Measurements from ENCODE around the gene TJP3. TPM values are rescaled to one million over a fixed set of nuclear protein-coding genes. Genes with fewer than 3 reads are reported as not detected.

The TJP3 gene
- total RNA-seq, 1 donor from 2014 or later: 141 TPM

DNA sequence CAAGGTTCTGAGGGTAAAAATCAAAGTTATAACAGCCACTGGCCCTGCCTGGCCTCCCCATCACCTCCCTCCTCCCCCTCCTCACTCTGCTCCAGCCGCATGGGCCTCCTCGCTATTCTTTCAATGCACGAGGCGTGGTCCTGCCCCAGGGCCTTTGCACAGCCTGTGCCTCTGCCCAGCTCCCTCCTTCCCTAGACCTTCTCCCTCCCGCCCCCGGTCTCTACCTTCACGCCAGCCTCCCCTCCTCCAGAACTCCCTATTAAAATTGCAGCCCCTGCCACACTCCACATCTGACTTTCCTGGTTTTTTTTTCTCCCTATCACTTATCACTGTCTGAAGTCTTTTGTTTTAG is 60.5 kb downstream of the TJP3 start:
- no peak for DNase-seq (ENCODE audit: low spot score)

DNA sequence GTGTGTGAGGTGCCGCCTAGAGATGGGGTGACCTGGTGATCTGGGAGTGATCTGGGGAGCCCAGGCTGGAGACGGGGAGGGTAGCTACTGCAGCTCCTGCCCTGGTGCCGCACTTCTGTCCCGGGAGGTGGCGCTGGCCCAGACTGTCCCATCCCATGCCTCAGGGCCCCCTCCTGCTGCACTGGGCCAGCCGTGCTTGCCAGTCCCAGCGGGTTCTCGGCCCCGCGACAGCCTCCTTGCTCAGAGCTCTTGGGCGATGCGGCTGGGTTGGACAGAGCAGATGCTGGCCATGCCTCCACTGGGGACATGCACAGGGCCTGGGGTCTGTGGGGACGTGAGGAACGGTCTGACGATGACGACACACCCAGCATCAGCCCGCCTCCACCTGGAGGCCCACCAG is 61.3 kb downstream of the TJP3 start:
- DNase-seq (ENCODE audit: low spot score): no peak

DNA sequence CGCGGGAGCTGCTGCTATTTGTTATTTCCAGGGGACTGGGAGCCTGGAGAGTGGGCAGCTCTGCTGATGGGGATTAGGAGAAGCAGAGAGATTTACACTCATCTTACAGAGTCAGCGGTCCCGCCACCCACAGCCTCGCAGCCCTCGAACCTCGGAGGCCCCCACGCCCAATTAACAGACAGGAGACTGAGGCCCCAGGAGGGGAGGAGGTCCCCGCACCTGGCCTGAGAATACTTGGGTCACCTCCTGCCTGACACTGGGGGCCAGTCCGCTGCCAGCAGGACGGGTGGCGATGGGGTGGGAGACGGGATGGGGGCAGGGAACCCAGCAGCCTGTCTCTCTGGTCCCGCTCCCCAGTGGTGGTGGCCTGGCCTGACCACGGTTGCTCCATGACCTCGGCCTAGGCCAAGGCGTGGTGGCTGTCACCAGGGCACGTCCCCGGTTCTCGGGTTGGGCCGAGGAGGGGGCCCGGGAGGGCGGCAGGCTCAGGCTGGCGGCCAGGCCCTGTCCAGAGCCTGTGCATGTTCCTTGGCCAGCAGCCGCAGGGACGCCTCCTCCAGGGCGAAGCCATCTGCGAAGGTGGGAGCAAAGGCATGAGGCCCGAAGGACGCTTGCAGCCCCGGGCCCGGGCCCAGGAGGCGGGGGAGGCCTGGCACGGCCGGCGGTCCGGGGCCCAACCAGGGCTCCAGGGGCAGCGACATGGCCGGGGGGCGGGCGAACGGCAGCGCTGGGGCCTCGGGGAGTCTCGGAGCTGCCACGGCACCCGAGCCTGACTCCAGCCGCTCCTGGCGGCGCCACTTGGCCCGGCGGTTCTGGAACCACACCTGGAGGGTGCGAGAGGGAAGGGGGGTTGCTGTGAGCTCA is 62.2 kb downstream of the TJP3 start:
- DNase-seq (ENCODE audit: low spot score): no peak

DNA sequence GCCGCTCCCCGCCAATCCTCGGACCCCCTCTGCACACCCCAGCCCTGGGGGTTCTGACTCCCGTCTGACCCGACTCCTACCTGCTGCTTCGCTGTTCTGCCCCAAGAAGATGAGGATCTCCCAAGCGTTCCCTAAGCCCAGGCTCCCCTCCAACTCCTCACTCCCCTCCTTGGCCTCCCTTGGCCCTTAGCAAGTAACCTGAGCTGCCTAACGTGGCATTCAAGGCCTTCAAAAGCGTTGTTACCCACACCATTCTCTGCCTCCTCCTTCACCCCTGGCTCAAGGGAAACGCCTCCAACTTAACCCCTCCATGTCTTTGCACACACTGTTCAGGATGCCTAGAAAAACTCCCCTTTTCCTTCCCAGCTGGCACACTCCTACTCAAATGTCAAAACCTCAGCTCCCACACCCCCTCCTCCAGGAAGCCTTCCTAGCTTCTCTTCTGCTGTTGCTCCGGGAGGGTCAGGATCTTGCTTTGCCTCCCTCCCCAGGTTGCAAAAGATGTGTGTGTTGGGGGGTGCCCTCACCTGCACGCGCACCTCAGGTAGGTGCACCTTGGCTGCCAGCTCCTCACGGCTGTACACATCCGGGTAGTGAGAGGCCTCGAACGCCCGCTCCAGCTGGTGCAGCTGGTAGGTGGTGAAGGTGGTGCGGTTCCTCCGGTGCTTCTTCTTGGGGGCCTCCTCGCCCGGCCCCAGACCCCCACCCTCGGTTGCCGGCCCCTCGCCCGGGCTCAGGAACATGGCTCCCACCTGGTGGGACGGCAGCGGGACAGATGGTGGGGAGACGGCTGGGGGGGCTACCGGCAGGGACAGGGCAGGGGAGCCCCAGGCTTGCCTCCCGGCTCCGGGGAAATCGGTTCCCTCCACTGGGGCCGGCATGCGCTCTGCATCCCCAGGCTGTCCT is 63.1 kb downstream of the TJP3 start:
- DNase-seq (ENCODE audit: low spot score): no peak

DNA sequence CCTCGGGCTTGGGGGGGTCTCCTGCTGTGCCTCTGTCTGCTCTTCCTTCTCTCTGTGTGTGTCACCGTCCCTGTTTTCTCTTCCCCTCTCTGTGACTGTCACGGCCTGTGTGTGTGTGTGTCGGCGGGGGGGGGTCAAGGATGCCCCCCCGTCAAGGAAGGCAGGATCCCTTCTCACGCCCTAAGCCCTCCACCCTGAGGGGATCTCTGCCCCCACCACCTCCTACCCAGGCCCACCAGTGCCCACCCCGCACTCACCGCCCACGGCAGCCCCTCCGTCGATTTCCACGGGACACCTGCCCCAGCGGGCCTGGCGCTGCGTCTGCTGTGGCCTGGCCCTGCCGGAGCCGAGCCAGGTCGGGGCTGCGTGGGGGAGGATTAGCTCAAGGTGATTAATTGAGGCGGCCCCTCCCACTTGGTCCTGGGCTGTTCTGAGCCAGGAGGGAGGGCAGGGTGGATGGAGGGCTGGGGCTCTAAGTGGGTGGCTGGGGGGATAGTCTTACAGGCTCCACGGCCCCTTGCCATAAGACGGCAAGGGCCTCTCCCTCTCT is 63.8 kb downstream of the TJP3 start, which contains the start of gene RAX2:
RAX2 (minus strand) TSS at position 323 of the 550 bp plus-strand sequence. CDS start 486 bp downstream, outside the sequence.
- no peak for DNase-seq (ENCODE audit: low spot score)

DNA sequence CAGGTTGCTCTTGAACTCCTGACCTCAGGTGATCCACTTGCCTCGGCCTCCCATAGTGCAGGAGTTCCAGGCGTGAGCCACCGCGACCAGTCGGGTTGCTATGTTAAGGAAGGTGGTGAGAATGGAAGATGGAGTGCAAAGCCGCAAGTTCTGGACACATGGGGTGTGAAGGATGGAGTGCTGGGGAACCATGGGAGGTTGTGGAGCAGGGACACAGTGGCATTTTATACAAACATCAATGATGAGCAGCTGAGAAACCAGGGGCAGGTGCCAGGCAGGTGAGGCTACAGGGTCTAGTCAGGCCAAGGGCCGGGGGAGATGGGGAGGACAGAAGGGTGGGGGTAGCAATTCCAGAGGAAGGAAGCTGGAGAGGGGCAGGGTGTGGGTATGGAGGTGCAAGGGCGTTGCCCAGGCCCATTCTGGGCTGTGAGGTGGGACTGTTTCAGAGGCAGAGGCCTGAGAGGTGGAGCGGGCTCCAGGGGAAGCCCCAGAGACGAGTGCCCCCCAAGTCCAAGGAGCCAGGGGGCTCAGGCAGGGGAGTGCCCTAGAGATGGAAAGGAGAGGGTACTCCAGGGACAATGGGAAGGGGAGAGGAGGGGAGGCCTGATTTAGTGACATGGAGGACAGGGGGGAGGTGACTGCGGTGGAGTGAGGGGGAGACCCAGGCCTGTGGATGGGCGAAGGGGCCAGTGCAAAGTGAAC is 65.8 kb downstream of the TJP3 start:
- no peak for DNase-seq (ENCODE audit: low spot score)

DNA sequence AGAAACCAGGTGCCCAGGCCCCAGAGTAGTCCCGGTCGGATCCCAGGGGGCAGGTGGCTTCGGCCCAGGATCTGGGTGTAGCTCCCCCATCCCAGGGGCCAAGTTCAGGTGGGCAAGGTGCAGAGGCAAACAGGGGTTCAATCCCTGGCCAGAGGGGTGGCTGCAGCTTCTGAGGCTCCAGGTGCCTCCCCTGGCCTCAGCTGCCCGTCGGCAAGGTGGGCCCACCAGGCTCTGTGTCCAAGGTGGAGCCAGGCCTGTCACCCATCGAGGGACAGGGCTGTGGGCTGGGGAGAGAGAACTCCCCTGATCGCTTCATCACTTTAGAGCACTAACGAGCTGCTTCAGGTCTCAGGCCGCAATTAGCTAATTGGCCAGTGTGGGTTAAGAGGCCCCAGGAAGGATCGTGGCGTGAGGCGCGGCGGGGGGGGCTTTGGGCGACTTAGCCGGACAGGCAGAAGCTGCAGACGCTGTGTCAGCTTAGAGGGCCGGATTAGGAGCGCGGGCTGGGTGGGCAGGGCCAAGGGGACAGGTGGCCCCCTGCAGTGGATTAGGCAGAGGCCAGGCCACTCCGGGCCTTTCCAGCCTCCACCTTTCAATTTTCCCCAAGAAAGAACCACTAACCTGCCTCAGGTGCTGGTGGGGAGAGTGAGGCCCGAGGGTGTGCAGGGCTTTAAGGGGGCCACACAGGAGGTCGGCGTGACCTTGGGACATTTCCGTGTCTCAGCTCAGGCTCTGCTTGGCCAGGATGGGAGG is 66.6 kb downstream of the TJP3 start:
- no peak for DNase-seq (ENCODE audit: low spot score)

DNA sequence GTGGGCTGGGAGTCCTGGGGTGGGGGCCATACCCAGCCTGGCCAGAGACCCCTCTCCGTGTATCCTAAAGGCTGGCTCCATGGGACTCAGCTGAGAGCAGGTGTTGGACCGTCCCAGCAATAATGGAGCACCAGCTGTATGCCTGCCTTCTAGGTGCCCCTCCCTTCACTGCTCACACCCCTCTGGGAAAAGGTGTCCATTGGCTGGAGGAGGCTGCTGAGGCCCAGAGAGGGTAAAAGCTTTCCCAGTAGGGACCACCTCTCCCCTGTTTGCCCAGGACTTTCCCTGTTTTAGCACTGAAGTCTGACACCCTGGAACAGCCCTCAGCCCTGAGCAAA is 67.2 kb downstream of the TJP3 start:
- no peak for DNase-seq (ENCODE audit: low spot score)

DNA sequence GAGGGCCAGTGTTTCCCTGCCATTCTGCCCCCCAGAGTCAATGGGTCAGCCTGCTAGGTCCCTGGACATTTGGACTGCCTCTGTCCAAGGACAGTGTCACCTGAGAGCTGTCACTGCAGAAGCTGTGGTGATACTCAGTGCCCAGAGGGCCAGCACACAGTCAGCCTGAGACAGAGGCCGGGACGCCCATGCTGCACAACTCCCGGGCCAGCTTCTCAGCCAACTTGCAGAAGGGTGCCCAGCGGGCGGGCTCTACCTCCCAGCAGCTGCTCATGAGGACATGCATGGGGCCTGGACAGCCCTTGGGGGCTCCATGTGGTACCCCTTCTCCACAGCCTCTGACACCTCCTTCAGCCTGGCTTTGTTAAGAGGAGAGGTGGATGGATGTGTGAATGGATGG is 67.6 kb downstream of the TJP3 start:
- no peak for DNase-seq (ENCODE audit: low spot score)

DNA sequence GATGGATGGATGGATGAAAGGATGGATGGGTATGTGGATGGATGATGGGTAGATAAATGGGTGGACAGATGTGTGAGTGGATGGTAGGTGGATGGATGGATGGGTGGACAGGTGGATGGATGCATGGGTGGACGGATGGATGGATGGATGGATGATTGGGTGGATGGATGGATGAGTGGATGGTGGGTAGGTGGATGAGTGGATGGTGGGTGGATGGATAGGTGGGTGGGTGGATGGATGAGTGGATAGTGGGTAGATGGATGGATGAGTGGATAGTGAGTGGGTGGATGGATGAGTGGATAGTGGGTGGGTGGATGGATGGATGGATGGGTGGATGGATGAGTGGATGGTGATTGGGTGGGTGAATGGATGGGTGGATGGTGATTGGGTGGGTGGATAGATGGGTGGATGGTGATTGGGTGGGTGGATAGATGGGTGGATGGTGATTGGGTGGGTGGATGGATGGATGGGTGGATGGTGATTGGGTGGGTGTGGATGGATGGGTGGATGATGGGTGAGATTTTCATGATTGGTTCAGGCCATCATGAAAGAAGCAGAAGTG is 68.4 kb downstream of the TJP3 start:
- DNase-seq (ENCODE audit: low spot score): no peak

DNA sequence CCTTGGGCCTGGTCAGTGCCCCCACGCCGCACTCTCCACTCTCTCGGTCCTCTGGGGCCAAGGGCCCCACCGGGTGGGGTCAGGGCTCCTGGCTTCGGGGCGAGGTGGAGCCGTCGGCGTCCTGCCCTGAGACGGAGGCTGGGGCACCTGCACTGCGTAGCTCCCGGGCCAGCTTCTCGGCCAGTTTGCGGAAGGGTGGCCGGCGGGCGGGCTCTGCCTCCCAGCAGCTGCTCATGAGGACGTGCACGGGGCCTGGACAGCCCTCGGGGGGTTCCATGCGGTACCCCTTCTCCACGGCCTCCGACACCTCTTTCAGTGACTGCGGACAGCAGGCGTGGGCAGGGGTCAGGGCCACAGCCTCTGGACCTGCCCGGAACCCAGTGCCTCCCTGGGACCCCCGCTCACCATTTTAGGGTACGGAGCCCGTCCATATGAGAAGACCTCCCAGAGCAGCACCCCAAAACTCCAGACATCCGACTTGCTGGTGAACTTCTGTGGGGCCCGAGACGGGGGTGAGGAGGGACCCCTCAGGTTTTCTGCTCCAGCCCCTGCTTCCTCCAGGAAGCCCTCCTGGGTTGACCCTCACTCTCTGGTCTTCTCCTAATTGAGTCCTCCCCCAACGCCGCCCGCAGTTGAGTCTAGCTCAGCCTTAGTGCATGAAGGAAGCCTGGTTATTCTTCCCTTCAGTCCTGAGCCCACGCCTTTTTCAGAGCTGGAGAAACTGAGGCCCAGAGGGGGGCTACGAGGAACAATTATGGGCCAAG is 70.1 kb downstream of the TJP3 start:
- DNase-seq (ENCODE audit: low spot score): no peak

DNA sequence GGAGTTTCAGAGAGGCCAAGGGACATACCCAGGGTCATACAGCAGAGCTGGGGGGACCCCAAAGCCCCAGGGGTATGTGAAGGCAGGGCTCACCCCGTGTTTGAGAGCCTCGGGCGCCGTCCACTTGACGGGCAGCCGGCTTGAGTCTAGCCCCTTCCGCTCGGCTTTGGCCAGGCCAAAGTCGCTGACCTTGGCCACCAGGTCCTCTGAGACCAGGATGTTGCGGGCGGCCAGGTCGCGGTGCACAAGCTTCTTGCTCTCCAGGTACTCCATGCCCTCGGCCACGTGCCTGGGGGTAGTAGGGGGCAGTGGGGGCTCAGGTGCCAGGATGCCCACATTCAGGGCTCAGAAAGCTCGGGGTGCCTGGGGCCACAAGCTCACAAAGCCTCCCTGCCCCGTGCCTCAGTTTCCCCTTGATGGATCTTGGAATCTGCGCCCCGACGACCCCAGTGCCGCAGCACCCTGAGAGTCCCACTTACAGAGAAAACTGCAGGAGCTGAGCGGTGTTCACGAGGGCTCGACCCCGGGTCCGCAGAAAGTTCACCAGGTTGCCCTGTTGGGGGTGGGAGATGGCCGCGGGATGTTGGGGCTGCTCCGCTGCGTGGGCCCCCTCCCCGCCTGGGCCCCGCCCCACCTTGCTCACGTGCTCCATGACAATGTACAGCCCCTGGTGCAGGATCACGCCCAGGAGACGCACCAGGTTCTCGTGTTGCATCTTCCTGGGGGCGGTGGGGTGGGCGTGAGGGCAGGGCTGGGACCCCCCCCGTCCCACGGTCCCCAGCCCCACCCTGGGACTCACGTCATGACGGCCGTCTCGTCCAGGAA is 70.9 kb downstream of the TJP3 start:
- no peak for DNase-seq (ENCODE audit: low spot score)

DNA sequence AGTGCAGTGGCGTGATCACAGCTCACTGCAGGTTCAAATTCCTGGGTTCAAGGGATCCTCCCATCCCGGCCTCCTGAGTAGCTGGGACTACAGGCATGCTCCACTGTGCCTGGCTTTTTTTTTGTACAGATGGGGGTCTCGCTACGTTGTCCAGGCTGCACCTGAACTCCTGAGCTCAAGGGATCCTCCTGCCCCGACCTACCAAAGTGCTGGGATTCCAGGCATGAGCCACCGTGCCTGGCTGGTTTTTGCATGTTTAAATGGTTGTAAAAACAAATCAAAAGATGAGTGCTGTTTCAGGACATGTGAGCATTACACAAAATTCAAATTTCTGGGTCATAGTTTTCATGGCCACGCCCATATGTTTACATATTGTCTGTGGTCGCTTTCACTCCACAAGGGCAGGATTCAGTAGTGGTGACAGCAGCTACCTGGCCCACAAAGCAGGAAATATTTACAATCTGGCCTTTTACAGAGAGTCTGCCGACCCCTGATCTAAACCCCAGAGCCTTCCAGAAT is 72.7 kb downstream of the TJP3 start:
- DNase-seq (ENCODE audit: low spot score): no peak

DNA sequence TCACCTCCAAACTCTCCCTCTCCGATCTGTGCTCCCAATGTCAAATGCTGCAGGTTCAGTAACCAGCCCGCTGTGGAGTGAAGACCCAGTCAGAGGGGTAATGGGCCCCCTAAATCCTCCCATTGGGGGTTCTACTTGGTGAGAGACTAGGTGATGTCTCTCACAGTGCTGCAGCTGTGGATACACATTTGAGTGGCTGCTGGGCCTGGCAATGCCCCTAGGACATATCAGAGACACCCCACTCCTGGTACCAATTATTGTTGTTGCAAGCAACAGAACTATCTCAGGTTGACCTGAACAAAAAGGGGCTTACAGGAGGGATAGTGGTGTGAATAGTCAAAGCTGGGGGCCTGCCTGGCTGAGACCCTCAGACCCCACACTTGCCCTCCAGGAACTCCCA is 73.4 kb downstream of the TJP3 start:
- DNase-seq (ENCODE audit: low spot score): no peak

DNA sequence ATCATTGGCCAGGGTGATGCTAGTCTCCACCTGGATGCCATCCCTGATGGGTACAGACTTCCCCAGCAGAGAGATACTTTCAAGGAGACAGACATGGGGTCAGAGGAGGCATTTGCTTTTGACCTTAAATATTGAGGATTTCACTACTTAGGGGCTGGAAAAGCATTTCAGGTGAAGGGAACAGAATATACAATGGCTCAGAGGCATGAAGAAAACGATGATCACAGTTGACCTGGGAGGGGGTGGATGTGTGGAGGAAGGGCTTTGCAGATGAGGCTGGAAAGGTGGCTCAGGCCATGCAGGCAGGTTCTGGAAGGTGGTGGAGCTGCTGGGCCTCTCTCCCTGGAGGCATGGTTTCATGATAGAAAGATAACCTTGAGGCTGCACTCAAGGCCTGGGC is 74.1 kb downstream of the TJP3 start:
- no peak for DNase-seq (ENCODE audit: low spot score)

DNA sequence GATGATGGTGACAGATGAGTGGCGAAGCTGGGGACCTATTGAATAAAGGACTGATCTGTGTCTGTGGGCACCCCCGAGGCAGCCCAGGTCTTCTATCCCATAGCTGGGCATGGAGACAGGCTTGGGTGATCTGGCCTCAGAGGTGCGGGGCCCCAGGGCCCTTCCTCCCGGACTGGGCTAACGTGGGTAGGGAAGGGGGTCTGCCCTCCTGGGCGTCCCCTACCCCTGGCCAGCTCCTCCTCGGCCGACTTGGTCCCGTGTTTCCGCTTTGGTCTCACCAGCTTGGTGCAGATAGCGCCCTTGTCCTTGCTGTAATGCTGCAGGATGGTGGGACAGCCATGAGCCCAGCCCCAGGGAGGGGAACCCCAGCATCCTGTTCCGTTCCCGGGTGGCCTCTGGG is 74.7 kb downstream of the TJP3 start:
- DNase-seq (ENCODE audit: low spot score): no peak

DNA sequence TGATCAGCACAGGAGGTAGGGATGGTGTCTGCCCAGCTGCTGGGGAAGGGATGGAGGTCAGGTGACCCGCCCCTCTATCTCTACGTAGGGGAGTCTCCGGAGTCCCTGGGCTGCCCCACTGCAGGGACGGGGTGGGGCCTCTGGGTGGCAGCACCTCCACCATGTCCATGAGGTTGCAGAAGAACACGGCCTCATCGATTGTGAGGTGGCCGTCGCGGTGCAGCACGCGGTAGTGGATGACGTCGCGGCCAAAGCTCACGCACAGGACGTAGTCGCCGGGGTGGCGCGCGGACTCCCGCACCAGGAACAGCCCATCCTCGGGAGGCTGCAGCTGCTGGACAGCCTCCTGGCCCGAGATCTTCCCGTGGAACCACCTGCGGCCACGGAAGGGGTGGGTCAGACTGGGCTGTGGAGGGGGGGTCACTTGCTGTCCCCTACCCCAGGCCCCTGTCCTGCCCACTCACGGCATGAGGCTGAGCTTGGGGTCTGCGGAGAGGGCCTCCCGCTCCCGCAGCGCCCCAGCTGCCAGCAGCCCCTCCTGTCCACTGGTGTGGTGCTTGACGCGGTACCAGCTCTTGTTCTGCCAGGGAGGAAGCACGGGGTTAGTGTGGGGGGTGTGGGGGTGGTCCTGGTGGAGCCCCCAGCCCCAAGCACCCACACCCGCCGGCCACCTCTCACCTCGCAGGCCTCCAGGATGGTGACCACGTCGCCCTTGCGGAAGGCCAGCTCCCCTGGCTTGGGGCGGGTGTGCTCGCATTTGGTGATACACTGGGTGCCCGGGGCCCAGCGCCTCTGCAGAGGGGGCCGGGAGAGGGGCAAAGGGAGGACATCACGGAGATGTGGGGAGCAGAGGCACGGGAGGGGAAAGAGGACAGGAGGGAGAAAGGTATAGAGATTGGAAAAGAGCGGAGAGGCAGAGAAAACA is 75.7 kb downstream of the TJP3 start:
- no peak for DNase-seq (ENCODE audit: low spot score)

All from mucosa of gallbladder (tissue), 1 donor.